GM21825 (cell line): ENCODE measurements around the gene CARMIL3.
A peak's percentile ranks its signal among the peaks of the same experiment; 100 is the strongest.

Experiments
- ATAC-seq: cut with Tn5 transposase; IDR thresholded peaks from one replicate; pipeline ENCODE4 v1.9.1; 2021; ENCODE audit warnings: mild to moderate bottlenecking, moderate library complexity; ENCODE audit not compliant: unreplicated experiment

Gene CARMIL3

DNA sequence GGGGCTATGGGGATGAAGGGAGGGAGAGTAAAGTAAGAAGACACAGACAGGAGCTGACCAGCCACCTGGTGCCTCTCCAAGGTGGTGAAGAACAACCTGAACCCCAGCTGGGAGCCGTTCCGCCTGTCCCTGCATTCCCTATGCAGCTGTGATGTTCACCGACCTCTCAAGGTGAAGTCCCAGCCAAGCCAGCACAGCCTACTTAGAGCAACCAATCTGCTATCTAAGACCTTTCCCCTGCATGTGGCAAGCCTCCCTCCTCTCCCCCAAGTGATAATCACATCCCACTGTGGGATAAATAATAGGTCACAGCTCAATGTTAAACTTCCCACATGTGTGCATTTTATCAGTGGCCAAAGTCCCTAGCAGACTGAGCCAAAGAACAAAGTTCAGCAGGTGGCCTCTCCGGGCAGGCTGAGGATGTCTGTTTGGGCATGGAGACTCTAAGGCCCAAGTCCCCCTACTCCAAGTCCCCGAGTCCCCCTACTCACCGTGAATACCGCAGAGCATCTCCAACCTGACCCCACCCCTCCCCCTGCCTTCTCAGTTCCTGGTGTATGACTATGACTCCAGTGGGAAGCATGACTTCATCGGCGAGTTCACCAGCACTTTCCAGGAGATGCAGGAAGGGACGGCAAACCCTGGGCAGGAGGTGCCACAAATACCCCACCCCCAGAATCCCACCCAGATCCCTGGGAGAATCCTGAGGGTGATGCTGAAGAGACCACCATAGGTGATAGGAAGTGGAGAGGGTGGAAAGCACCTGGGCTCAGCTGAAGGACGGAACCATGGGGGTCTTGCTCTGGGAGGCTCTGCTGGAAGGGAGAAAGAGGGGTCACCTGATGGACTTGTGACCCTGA is 23.0 kb downstream of the CARMIL3 start:
- no peak for ATAC-seq

DNA sequence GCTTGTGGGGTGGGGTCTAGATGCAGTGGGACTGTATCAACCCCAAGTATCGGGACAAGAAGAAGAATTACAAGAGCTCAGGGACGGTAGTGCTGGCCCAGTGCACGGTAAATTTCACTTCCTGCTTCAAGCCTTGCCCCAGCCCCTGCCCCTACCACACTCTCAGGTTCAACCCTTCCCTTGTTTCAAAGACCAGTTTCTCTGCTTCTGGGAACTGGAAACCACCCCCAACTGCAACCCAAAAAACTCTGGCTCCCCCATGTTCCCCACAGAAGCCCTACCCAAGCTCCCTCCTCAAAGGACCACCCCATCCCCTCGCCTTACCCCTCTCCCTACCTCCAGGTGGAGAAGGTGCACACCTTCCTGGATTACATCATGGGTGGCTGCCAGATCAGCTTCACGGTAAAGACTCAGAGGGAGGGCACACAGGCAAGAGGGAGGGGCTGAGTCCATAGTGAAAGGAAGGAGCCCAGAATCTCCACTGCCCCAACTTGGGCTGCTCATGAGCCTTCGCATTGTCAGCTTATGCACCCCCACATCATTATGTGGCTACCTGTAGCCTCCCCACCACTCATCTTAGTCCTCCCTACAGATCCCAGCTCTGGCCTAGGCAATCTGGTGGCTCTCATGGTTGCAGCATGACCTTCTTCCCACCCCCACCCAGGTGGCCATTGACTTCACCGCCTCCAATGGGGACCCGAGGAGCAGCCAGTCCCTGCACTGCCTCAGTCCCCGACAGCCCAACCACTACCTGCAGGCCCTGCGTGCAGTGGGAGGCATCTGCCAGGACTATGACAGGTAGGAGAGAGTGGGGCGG is 23.9 kb downstream of the CARMIL3 start:
- ATAC-seq = no peak

DNA sequence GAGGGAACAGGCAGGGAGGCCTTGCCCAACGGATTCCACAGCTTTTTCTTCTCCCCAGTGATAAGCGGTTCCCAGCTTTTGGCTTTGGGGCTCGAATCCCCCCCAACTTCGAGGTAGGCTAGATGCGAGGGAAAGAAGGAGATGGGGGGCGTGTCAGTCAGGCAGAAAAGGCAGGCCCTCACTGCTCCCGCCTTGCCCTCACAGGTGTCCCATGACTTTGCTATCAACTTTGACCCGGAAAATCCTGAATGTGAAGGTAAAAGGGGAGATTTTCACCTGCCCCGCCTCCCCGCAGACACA is 24.4 kb downstream of the CARMIL3 start:
- no peak for ATAC-seq

DNA sequence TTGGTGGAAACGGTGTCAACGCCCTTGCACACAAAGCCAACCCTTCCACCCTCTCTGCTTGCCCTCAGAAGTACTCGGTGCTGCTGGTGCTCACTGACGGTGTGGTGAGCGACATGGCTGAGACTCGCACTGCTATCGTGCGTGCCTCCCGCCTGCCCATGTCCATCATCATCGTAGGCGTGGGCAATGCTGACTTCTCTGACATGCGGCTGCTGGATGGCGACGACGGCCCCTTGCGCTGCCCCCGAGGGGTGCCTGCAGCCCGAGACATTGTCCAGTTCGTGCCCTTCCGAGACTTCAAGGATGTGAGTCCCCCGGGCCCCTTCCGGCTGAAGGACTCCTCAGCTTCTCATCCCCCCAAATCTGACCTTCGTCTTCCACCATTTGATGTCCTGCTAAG is 25.3 kb downstream of the CARMIL3 start:
- no peak for ATAC-seq

DNA sequence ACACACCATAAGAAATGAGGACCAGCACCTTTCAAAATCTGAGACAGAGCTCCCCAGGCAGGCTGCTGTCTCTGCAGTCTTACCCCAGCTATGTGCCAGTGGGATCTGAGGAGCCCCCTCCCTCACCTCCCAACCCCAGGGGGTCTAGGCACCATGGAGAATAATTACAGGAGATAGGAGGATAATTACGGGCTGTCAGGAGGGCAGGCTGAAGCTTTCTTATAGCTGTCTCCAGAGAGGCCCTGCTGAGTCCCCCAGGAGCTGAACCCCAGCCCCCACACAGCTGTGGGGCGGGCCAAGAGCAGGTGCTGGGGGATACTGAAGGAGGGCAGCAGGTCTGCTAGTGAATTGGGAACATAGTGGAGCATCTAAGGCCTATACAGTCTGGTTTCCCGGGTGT is 26.3 kb downstream of the CARMIL3 start:
- ATAC-seq = no peak

DNA sequence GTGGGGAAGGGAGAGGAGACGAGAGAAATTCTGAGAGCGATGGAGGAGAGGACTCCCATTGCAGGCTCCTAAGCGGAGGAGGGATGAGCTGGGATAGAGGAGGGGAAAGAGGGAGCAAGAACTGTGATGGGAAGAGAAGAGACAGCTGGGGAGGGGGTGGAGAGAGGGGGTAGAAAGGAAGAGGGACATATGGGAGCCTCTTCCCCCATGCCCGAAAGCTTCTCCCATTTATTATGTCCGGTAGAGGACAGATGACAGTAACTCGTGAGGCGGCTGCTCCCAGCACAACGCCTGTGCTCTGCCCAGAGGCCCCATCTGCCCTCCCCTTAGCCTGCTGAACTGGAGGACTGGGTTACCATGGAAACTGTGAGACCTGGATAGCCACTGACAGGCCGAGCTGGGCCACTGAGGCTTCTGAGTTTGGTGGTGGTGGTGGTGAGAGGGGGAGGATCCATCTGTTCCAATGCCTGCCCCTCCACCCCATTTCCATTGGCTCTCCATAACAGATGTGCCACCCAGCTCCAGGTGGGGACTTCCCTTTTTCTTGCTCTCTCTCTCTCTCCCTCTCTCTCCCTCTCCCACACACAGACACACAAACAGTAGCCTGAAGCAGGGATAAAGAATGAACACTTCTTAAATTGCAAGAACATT is 27.8 kb downstream of the CARMIL3 start:
- ATAC-seq = no peak

DNA sequence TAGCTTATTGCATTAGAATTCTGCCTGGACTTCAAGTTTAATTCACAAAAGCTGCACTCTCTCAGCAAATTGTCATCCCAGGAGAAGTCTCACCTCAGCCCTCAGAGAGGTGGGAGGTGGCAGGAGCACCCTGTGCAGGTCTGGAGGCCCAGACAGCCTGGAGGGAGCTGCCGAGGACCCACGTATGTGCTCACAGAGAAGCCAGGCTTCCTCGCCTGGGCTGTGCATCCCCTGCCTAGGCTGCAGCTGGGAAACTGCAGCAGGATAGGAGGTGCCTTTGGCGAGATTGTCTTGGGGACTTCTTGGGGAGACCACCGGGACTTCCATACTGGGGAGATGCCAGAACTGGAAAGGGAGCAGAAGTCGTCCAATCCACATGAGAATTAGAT is 28.3 kb downstream of the CARMIL3 start:
- no peak for ATAC-seq

DNA sequence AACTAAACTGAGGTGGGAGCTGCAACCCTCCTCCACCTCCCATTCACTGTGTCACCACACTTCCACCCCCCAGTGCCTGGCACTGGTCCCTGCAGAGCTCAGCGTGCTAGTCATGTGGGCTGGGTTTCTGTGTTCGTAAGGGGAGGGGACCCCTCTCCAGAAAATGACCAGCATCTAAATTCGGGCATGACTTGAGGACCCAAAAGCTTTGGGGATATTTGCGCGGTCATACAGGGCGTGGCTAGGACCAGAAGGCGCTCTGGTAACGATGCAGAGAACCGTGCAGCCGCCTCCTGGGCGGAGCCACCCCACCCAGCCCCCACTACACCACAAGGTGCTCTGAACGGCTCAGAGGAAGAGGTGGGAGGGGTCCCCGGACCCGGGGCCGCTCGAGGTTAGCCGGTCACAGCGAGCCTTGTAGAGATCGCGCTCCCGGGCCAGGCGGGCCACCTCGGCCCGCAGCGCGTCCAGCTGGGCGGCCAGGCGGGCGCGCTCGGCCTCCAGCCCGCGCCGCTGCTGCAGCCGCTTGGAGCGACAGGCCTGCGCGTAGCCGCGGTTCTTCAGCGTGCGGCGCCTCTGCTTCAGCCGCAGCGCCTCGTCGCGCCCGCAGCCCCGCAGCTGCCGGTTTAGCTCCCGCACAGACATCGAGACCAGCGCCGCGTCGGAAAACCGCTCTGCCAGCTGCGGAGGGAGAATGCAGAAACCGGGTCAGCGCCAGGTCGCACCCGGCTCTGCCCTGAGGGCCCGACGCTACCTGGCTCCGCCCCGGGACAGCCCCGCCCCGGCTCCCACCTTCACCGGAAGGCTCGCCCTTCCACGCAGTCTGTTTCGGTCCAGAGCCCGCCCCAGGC is 29.3 kb downstream of the CARMIL3 start:
- peak; percentile 83 for ATAC-seq

DNA sequence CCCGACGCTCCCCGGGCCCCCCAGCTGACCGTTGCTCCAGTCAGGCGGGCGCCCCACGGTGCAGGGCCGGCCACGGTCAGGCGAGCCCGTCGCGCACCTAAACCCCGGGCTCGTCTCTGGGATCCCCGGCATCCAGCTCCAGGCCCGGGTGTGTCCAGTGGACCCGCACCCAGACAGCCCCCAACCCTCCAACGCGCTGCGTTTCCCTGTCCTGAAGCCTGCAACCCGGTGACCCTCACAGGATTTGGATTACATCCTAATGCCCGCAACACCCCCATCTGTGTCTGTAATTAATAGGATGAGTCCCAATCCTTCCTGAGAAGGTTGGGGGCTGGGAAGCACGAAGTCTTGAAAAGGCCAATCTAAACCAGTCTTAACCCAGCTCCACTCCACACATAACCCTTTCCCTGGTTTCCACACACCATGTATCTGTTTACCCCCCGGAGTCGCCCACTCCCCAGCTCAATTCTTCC is 30.0 kb downstream of the CARMIL3 start:
- no peak for ATAC-seq

DNA sequence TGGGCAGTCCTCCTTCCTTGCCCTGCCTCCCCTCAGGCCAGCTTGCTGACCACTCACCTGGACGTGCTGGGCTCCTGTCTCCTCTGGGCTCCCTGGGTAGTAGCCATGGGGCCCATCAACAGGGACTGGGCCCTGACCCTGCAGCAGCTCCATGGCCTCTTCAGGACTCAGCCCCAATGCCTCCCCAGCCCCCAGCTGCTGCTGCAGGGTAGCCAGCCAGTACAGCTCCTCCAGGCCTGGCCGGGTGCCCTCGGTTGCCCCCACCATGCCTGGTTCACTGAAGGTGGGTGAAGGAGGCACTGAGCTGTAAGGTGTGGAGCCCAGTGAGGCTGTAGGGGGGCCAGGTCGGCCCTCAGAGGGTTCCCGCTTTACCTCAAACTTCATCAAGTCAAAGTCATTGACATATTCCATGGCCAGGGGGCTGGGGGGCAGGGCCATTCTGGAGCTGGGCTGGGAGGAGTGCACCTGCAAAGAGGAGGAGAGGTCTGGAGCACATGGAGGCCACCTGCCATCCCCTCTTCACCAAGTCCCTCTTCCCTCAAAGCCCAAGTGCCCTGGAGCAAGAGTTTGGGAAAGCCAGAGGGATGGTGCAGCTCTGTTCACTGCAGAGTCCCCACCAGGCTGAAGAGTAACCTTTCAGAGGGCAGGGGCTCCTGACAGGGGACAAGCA is 30.7 kb downstream of the CARMIL3 start:
- no peak for ATAC-seq

DNA sequence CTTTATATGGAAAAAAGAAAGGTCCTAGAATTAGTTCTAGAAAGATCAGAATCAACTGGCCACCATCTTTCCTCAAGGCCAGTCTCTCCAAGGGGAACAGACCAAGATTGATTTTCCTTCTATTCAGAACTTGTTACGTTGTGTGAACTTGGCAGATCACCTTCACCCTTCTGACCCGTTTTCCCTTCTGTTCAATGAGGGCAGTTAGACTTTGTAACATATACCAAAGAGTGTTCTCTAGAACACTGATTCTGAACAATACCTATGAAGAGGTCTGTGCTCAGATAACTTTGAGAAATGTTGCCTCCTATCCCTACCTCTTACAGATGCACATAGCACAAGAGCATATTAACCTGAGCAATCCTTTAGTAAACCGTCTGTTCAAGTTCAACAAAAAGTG is 31.7 kb downstream of the CARMIL3 start:
- ATAC-seq = no peak

DNA sequence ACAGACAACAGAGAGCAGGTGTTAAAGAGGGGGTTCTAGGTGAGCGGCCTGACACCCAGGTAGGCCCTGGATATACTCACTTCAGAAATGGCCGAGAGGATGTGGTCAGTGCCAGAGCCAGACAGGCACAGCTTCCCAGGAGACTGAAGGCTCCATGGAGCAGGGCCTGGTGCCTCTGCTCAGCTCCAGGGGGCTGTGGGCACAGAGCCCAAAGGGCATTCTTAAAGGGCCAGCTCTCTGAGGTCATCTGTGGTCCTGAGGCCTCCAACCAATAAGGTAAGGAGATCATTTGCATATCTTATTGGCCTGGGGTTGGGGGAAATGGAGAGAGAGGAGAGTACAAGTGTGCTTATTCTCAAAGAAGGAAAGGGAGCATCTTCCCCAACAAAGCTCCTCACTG is 32.6 kb downstream of the CARMIL3 start:
- ATAC-seq = no peak

DNA sequence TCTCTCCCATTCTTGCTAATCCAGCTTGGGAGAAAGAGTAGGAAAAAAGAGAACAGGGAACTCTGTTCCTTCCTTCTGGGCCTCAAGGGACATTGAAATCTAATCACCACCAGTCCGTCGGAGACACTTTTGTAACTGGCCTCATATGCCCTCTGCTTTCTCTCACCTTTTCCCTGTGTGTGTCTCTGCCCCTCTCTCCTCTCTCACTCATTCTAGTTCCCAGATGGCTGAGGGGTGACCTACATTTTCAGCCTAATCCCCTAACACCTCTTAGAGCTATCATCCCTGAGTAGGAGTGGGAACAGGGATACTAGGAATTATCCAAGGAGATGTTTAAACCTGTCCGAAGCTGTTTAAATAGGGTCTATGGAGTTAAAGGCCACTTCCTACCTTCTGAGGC is 33.4 kb downstream of the CARMIL3 start:
- no peak for ATAC-seq

DNA sequence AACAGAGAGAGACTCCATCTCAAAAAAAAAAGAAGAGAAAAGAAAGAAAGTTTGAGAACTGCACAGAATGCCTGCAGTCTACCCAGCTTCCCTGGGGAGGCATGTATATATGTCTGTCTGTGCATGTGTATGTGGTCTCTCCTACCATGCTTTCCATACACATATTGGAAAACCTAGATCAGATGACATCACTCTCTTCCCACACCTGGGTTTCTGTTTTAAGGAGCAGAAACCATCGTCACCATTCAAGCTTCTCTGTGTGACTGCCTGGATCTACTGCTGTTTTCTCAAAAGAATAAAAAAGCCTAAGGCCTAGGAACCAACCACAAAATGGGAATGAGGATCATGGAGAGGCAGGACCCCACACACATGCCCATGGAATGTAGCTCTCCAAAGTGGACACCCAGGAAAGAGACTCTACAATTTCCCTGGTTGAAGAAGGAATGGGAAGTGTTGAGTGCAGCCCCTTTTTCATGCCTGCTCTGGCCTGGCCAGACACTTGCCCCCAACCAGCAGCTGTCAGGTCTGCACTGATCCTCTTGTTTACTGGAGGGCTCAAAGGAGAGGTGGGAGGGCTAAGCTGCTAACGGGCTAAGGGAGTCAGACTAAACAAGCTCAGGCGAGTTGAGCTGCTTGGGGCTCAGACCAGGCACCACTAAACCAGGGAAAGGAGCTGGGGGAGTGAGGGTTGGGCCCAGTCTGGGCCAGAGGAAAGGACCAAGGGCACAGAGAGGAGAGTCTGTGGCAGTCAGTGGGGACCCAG is 34.6 kb downstream of the CARMIL3 start:
- ATAC-seq = no peak

DNA sequence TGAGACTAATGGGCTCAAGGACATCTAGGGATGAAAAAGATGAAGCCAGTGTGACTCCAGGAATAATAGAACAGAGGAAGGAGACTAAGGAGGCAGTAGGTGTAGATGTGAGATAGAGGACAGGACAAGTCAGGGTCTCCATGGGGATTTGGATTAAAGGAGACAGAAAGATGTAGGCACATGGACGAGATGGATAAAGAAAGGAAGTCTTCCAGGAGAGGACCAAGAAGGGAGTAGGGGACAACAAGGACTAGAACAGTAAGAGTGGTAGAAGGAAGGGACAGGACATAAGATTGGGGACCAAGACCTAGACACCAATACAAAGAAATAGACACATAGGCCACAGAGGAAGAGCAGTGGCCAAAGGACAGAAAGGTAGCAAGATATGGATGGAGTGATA is 35.2 kb downstream of the CARMIL3 start:
- no peak for ATAC-seq

DNA sequence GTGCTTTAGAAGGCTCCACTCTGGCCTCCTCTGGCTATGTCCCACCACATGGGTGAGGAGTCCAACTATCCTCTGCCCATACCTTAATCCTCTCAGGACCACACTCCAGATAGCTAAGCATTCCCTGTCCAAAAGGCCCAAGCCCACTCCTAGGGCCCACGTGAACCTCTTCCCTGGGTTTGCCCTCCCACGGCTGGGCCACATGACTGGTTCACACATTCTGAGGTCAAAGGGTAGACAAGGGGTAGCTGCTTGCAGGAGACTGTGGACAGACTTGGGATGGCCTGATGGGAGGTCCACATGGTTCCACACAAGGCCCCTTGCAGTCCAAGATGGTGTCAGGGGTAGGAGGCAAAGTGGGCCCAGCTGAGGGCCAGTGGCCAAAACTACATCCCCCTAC is 36.3 kb downstream of the CARMIL3 start:
- ATAC-seq = no peak

DNA sequence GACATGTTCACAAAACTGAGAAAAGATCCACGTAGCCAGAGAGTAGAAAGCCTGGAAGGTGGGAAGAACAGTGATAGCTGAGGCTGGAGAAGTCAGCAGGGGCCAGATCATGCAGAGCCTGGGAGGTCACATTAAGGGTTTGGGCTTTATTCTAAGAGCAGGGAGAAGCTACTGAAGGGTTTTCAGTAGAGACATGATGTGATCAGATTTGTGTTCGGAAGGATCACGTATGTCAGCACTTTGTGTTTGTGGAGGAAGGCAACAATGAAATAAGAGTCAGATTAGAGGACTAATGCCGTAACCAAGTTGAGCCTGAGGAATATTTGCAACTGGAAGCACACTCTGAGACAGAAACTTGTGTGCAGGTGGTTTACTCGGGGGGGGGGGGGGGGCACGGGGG is 38.1 kb downstream of the CARMIL3 start:
- ATAC-seq = no peak

DNA sequence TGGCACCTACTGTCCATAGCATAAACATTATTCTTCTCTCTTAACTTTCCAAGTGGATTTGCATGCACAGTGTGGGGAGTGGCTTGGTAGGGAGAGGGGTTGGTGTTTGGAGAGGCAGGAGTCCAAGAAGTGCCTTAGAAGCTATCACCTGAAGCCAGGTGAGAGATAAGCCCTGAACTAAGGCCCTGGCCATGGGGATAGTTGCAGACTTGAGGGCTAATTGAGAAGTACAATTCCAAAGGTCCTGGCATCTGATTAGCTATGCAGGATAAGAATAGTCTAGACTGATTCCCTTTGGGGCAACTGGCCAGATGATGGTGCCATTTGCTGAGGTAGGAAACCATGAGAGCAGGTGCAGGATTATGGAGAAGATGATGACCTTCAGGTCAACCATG is 40.3 kb downstream of the CARMIL3 start:
- no peak for ATAC-seq

DNA sequence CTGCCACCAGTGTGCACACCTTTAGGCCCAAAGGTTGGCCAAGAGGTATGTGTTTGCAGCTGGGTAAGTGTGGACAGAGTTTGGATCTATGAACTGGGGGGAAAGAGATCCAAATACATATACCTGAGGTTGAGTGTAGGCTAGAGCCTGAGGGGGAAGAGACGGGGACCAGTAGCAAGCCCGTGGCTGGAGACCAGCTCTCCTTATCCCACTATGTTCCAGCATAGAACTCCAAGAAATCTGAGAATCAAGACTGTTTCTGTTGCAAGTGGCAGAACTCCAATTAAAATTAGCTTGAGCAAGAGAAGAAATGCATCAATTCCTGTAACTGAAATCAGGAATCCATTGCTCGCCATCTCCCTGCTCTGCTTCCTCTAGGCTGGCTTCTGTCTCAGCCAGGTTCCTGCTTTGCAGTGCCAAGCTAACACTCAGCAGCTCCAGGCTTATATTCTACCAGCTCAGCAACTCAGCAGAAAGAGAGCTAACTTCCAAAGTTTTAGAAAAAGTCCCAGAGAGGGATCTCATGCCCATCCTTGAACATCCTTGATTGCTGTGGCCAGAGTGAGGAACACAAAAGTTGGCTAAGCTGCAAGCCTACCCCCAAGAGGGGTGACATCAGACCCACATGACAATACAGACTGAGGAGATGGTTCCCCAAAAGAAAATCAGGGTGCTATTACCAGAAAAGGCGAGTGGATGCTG is 40.8 kb downstream of the CARMIL3 start:
- no peak for ATAC-seq
